NCI-H1930 (cell line): ENCODE measurements around the gene PCNX1.
"Not testable (repeated sequence)": the region's sequence is repeated elsewhere in the genome, so short reads cannot be mapped to it uniquely, and the experiment has no call there.

Source experiments
- DNase-seq, 2 experiments: peaks; one replicate each; lab custom pipeline; 2025; lab: John Stamatoyannopoulos, UW

The PCNX1 gene

GRCh38 chr14:70907176-70907995 lies at the start of gene PCNX1:
TSS of gene PCNX1 (plus strand) at chr14:70907459. CDS start at chr14:70907851, 392 bp downstream.
- peak; percentile 76 to 82 for DNase-seq

- DNase-seq: no peak
Measured at GRCh38 chr14:70857496-70857890, 49.8 kb upstream of the PCNX1 start.

- DNase-seq: no peak
Measured at GRCh38 chr14:70858641-70859040, 48.6 kb upstream of the PCNX1 start.

GRCh38 chr14:70866992-70867391 lies 40.3 kb upstream of the PCNX1 start:
- not testable (repeated sequence) for DNase-seq

GRCh38 chr14:70871001-70871400 lies 36.3 kb upstream of the PCNX1 start:
- no peak for DNase-seq

GRCh38 chr14:70871863-70872677 lies 35.2 kb upstream of the PCNX1 start:
- DNase-seq: no peak

- no peak for DNase-seq
Measured at GRCh38 chr14:70872678-70873020, 34.6 kb upstream of the PCNX1 start.

GRCh38 chr14:70873627-70874026 lies 33.6 kb upstream of the PCNX1 start:
- DNase-seq: no peak

GRCh38 chr14:70875811-70876460 lies 31.3 kb upstream of the PCNX1 start:
- DNase-seq: not testable (repeated sequence)

- DNase-seq: no peak
Measured at GRCh38 chr14:70879448-70879847, 27.8 kb upstream of the PCNX1 start.

GRCh38 chr14:70880888-70881287 lies 26.4 kb upstream of the PCNX1 start:
- DNase-seq: not testable (repeated sequence)

GRCh38 chr14:70881549-70882177 lies 25.6 kb upstream of the PCNX1 start:
- DNase-seq: no peak

GRCh38 chr14:70882776-70883492 lies 24.3 kb upstream of the PCNX1 start:
- DNase-seq: no peak

GRCh38 chr14:70884595-70885342 lies 22.5 kb upstream of the PCNX1 start:
- no peak for DNase-seq

GRCh38 chr14:70885343-70886022 lies 21.8 kb upstream of the PCNX1 start:
- no peak for DNase-seq

GRCh38 chr14:70886421-70887206 lies 20.6 kb upstream of the PCNX1 start:
- no peak for DNase-seq

- DNase-seq: no peak
Measured at GRCh38 chr14:70887207-70887681, 20.0 kb upstream of the PCNX1 start.

- no peak for DNase-seq
Measured at GRCh38 chr14:70887737-70888499, 19.3 kb upstream of the PCNX1 start.
